Thymus (tissue), 11 donors: ENCODE measurements around the gene NAPG. TPM values are rescaled to one million over a fixed set of nuclear protein-coding genes. Genes with fewer than 3 reads are reported as not detected.
"Not testable (repeated sequence)": the region's sequence is repeated elsewhere in the genome, so short reads cannot be mapped to it uniquely, and the experiment has no call there.

Experiments
- DNase-seq, 9 donors: peaks; one replicate each; pipeline ENCODE4 v3.0.0-alpha.2; 2013; ENCODE audit warnings: low spot score in 9 of 9, low read depth in 6 of 9, missing footprints in 1 of 9
- H3K27ac ChIP-seq, 2 donors: one replicate each; pipeline ENCODE4 v1.5.1; 2013; ENCODE audit warnings: control low read depth in 1 of 2, low read depth in 1 of 2, low read length in 1 of 2, mild to moderate bottlenecking in 1 of 2, moderate library complexity in 1 of 2
- H3K27me3 ChIP-seq, 2 donors: one replicate each; pipeline ENCODE4 v1.5.1; 2013; ENCODE audit warnings: low read length in 1 of 2; ENCODE audit not compliant: control insufficient read depth in 2 of 2, insufficient read depth in 1 of 2
- H3K36me3 ChIP-seq, 2 donors: one replicate each; pipeline ENCODE4 v1.5.1; 2013; ENCODE audit warnings: low read length in 1 of 2, mild to moderate bottlenecking in 1 of 2, moderate library complexity in 1 of 2; ENCODE audit not compliant: control insufficient read depth in 2 of 2, insufficient read depth in 2 of 2
- H3K4me1 ChIP-seq, 2 donors: one replicate each; pipeline ENCODE4 v1.5.1; 2013; ENCODE audit warnings: low read length in 2 of 2; ENCODE audit not compliant: control insufficient read depth in 2 of 2, insufficient read depth in 2 of 2
- H3K4me3 ChIP-seq, 2 donors: one replicate each; pipeline ENCODE4 v1.5.1; 2013; ENCODE audit warnings: low read length in 2 of 2, control low read depth in 1 of 2, mild to moderate bottlenecking in 1 of 2
- H3K9me3 ChIP-seq, 2 donors: one replicate each; pipeline ENCODE4 v1.5.1; 2013; ENCODE audit warnings: low read length in 1 of 2, mild to moderate bottlenecking in 1 of 2; ENCODE audit not compliant: control insufficient read depth in 2 of 2, insufficient read depth in 1 of 2
- WGBS: extraction: QIAGEN DNeasy Blood & Tissue Kit; methylation state at CpG from one replicate; pipeline ENCODE4 v1.1.7; 2013; 5-methylcytosine and 5-hydroxymethylcytosine counted together
- polyA plus RNA-seq: library from polyadenylated mRNA; stranded (reverse); fragments of 200-250 nt; gene quantifications from one replicate; pipeline ENCODE4 v1.2.3, GENCODE V29; 2013
- total RNA-seq: library from RNA; stranded (reverse); fragments of 120-200 nt; gene quantifications from one replicate; pipeline ENCODE4 v1.2.4, GENCODE V29; 2013
- donor health status: healthy.

The NAPG gene
- total and polyA plus RNA-seq, 2 donors: 18.9 to 26.7 TPM

DNA sequence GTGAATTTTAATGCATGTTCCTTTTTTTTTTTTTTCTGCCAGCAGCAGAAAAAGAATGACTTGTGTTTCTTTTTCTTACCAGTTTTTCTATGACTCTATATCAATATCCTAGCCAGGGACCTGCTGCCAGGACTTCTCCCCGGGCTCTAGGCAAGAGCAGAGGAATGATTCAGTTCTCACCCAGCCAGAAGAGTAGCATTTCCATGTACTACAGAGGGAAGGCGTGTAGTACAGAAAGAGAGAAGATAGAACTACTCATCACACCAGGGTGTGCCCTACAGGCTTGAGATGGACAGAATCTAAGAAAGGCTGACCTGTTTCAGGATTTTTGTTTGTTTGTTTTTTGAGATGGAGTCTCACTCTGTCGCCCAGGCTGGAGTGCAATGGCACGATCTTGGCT, 70.1 kb downstream of the NAPG start:
- H3K27ac ChIP-seq, H3K27me3 ChIP-seq, DNase-seq, H3K4me1 ChIP-seq, H3K36me3 ChIP-seq, H3K4me3 ChIP-seq, H3K9me3 ChIP-seq: not testable (repeated sequence)
- WGBS: 98% methylated on average over 4 of the region's 4 CpGs

DNA sequence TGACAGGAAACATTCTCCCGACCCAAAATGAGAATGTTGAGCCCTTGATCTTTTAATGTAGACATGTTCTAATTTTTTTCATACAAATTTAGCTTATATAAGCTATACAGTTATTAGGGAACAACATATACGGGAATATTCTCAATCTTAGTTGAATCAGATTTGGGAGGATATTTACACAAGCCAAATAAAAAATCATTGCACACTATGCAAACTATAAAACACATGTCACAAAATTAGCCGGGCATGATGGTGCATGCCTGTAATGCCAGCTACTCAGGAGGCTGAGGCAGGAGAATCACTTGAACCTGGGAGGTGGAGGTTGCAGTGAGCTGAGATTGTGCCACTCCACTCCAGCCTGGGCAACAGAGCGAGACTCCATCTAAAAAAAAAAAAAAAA, 71.9 kb downstream of the NAPG start:
- not testable (repeated sequence) for DNase-seq, H3K4me3 ChIP-seq, H3K36me3 ChIP-seq, H3K9me3 ChIP-seq, H3K4me1 ChIP-seq, H3K27me3 ChIP-seq, H3K27ac ChIP-seq
- WGBS: 97% methylated on average over 4 of the region's 4 CpGs

- not testable (repeated sequence) for H3K27ac ChIP-seq, H3K36me3 ChIP-seq, H3K4me3 ChIP-seq, H3K4me1 ChIP-seq, DNase-seq, H3K27me3 ChIP-seq
- 90% methylated on average over 7 of the region's 7 CpGs for WGBS
- peaks cover 2 to 18% of the 10 kb centered on the region in 2 donors for H3K9me3 ChIP-seq
These were observed 74.9 kb downstream of the NAPG start for GRCh38 chr18:10600701-10601100.

Other genes with a start within 250 kb of the NAPG start
- 1.9 TPM for gene APCDD1, start 71.4 kb upstream of the NAPG start, total RNA-seq
- gene APCDD1, start 71.4 kb upstream of the NAPG start, polyA plus RNA-seq: 2.5 TPM